ENCODE results near the gene PDE4D. TPM values are rescaled to one million over a fixed set of nuclear protein-coding genes. Genes with fewer than 3 reads are reported as not detected.

The PDE4D gene
- total and polyA plus RNA-seq, 2 donors: 21.2 to 30.3 TPM

DNA sequence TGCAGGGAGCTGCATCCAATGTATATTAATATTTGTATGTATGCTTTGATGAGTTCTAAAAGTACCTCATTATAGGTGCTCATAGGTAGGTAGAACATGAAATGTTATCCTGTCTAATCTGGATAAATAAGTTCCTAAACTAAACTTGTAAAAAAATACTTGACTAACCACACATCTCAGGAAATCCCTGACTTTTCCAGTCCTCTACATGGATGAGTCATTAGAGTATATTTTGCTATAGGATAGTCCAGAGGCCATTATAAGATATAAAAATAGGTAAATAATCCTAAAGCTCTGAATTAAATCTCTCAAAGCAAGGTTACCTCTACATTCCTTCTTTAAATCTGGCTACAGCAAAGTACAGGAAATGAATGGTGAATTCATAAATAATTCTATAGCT is 906.3 kb downstream of the PDE4D start:
- Histone ChIP-seq H3K27me3 (ENCODE audit: control insufficient read depth in 2 of 2, insufficient read depth in 1 of 2, low read length in 1 of 2) (no peaks in the 10 kb centered on the region), H3K27ac (ENCODE audit: low read depth in 1 of 2, low read length in 1 of 2) (no peak overlapping the region), H3K4me3 (ENCODE audit: low read length in 2 of 2) (no peak overlapping the region), H3K36me3 (ENCODE audit: control insufficient read depth in 2 of 2, insufficient read depth in 2 of 2, low read length in 1 of 2) (peaks cover 7 to 32% of the 10 kb centered on the region in 2 donors), H3K9me3 (ENCODE audit: control insufficient read depth in 2 of 2, insufficient read depth in 1 of 2, low read length in 1 of 2) (no peaks in the 10 kb centered on the region), H3K4me1 (ENCODE audit: control insufficient read depth in 2 of 2, insufficient read depth in 2 of 2, low read length in 2 of 2) (no peaks in the 10 kb centered on the region)
- no peak for DNase-seq (ENCODE audit: low read depth in 6 of 9, low spot score in 9 of 9)

DNA sequence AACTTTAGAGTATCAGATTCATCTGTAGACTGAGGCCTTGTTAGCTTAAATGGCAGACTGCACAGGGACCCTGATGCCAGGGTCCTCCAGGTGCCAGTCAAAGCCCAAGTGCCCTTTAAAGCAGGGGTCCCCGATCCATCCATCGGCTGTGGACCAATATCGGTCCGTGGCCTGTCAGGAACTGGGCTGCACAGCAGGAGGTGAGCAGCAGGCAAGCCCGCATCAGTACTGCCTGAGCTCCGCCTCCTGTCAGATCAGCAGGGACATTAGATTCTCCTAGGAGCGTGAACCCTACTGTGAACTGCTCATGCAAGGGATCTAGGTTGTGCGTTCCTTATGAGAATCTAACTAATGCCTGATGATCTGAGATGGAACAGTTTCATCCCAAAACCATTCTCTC is 907.2 kb downstream of the PDE4D start:
- no peak overlapping the region for H3K27ac ChIP-seq (ENCODE audit: low read depth in 1 of 2, low read length in 1 of 2)
- 86% methylated on average over 8 of the region's 8 CpGs for WGBS
- no peaks in the 10 kb centered on the region for H3K27me3 ChIP-seq (ENCODE audit: control insufficient read depth in 2 of 2, insufficient read depth in 1 of 2, low read length in 1 of 2)
- H3K36me3 ChIP-seq (ENCODE audit: control insufficient read depth in 2 of 2, insufficient read depth in 2 of 2, low read length in 1 of 2): peaks cover 10 to 38% of the 10 kb centered on the region in 2 donors
- no peaks in the 10 kb centered on the region for H3K9me3 ChIP-seq (ENCODE audit: control insufficient read depth in 2 of 2, insufficient read depth in 1 of 2, low read length in 1 of 2)
- no peak overlapping the region for H3K4me3 ChIP-seq (ENCODE audit: low read length in 2 of 2)
- H3K4me1 ChIP-seq (ENCODE audit: control insufficient read depth in 2 of 2, insufficient read depth in 2 of 2, low read length in 2 of 2): no peaks in the 10 kb centered on the region
- DNase-seq (ENCODE audit: low read depth in 6 of 9, low spot score in 9 of 9): no peak

DNA sequence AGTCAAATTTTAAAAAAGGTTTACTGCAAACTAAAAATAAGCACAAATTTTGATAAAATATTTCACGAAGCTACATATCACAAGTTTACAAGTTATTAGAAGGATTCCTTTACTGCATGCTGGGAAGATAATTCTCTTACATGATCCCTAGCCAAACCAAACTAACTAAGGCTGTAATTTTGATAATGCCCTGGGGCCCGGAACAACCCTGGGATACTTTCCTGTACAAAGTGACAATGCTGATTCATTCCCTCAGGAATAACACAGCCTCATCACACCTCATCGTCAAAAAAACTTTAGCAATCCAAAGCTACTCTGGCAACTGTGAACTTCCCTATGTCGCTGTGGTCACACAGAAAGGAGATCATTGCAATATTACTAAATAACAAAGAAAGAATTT is 907.8 kb downstream of the PDE4D start:
- H3K27me3 ChIP-seq (ENCODE audit: control insufficient read depth in 2 of 2, insufficient read depth in 1 of 2, low read length in 1 of 2): no peaks in the 10 kb centered on the region
- 92% methylated on average over 4 of the region's 4 CpGs for WGBS
- no peaks in the 10 kb centered on the region for H3K4me1 ChIP-seq (ENCODE audit: control insufficient read depth in 2 of 2, insufficient read depth in 2 of 2, low read length in 2 of 2)
- H3K27ac ChIP-seq (ENCODE audit: low read depth in 1 of 2, low read length in 1 of 2): no peak overlapping the region
- H3K9me3 ChIP-seq (ENCODE audit: control insufficient read depth in 2 of 2, insufficient read depth in 1 of 2, low read length in 1 of 2): no peaks in the 10 kb centered on the region
- H3K4me3 ChIP-seq (ENCODE audit: low read length in 2 of 2): no peak overlapping the region
- no peak for DNase-seq (ENCODE audit: low read depth in 6 of 9, low spot score in 9 of 9)
- peaks cover 10 to 41% of the 10 kb centered on the region in 2 donors for H3K36me3 ChIP-seq (ENCODE audit: control insufficient read depth in 2 of 2, insufficient read depth in 2 of 2, low read length in 1 of 2)

DNA sequence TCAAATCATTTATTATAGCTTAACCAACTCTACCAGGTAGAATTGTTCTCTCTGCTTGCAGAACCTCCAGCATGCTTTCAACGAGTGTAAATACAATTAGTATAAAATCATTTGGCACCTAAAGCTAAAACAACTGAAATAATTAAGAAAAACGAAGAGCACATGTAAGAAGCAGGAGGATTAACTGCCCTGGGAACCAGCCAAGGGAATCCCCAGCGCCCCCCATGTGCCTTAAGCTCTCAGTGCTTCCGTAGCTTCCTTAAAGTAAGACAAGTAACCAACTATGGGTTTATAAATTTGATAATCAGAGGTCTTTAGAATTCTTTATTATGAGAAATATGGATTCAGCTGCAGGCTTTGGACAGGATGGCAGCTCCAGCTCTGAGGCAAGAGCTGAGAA is 908.2 kb downstream of the PDE4D start:
- no peaks in the 10 kb centered on the region for H3K4me1 ChIP-seq (ENCODE audit: control insufficient read depth in 2 of 2, insufficient read depth in 2 of 2, low read length in 2 of 2)
- DNase-seq (ENCODE audit: low read depth in 6 of 9, low spot score in 9 of 9): no peak
- 97% methylated on average over 4 of the region's 4 CpGs for WGBS
- H3K27ac ChIP-seq (ENCODE audit: low read depth in 1 of 2, low read length in 1 of 2): no peak overlapping the region
- H3K27me3 ChIP-seq (ENCODE audit: control insufficient read depth in 2 of 2, insufficient read depth in 1 of 2, low read length in 1 of 2): no peaks in the 10 kb centered on the region
- no peak overlapping the region for H3K4me3 ChIP-seq (ENCODE audit: low read length in 2 of 2)
- no peaks in the 10 kb centered on the region for H3K9me3 ChIP-seq (ENCODE audit: control insufficient read depth in 2 of 2, insufficient read depth in 1 of 2, low read length in 1 of 2)
- peaks cover 10 to 36% of the 10 kb centered on the region in 2 donors for H3K36me3 ChIP-seq (ENCODE audit: control insufficient read depth in 2 of 2, insufficient read depth in 2 of 2, low read length in 1 of 2)

DNA sequence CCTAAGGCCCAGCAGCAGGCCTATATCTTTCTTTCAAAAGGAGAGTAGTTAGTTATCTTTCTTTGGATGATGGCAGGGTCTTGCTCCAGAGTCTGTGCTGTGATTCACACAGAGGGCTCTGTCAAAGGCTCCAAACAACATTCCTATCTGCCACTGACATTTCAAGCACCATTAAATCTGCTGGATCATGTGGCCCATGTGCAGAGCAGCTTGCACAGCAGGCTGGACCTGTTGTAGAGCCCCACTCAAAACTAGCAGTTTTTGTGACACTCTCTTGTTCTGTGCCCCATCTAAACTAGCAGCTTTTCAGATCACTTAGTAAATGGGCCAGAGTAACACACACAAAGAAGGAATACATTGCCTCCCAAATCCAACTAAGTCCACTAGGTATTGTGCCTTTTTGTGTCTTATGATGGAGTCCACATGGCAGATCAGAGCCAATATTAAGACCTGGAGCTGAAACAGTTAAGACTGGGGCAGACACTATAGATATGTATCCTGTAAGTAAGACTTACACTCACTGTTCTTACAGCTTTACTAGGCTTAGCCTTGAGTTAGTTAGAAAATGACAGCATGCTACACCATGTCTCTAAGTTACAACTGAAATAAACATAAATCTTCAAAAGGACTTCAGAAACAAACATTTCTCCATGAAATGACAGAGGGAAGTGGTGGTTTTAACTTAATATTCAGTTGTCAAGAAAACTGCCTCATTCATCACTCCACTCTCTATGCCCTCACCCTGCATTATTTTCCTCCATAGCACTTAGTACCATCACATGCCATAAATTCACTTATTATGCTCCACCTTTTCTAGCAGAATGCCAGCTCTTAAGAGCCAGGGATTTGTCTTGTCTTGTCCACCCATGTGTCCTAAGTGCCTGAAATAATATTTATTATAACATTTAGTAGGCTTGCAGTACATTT is 909.7 kb downstream of the PDE4D start:
- H3K36me3 ChIP-seq (ENCODE audit: control insufficient read depth in 2 of 2, insufficient read depth in 2 of 2, low read length in 1 of 2): peaks cover 3 to 28% of the 10 kb centered on the region in 2 donors
- no peaks in the 10 kb centered on the region for H3K9me3 ChIP-seq (ENCODE audit: control insufficient read depth in 2 of 2, insufficient read depth in 1 of 2, low read length in 1 of 2)

DNA sequence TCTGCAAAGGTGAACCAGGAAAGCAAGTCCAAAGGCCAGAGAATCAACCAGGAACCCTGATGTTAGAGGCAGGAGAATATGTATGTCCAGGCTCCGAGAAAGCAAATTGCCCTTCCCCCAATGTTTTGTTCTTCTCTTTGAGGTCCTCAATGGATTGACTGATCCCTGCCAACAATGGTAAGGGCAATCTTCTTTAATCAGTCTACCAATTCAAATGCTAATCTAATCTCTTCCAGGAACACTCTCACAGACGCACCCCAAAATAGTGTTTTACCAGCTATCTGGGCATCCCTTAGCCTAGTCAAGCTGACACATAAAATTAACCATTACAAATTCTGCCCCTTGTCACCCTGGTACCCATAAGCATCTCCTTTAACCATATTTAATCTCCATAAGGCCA is 912.6 kb downstream of the PDE4D start:
- Histone ChIP-seq H3K27ac (ENCODE audit: low read depth in 1 of 2, low read length in 1 of 2) (no peak overlapping the region), H3K4me3 (ENCODE audit: low read length in 2 of 2) (no peak overlapping the region), H3K9me3 (ENCODE audit: control insufficient read depth in 2 of 2, insufficient read depth in 1 of 2, low read length in 1 of 2) (no peaks in the 10 kb centered on the region), H3K36me3 (ENCODE audit: control insufficient read depth in 2 of 2, insufficient read depth in 2 of 2, low read length in 1 of 2) (peaks cover 5 to 31% of the 10 kb centered on the region in 2 donors), H3K27me3 (ENCODE audit: control insufficient read depth in 2 of 2, insufficient read depth in 1 of 2, low read length in 1 of 2) (no peaks in the 10 kb centered on the region), H3K4me1 (ENCODE audit: control insufficient read depth in 2 of 2, insufficient read depth in 2 of 2, low read length in 2 of 2) (no peaks in the 10 kb centered on the region)
- DNase-seq (ENCODE audit: low read depth in 6 of 9, low spot score in 9 of 9): no peak
- WGBS: 99% methylated on average over 2 of the region's 2 CpGs

More for the DNA sequence above, 909.7 kb downstream of the PDE4D start:
- Histone ChIP-seq H3K4me3 (ENCODE audit: low read length in 2 of 2) (no peak overlapping the region), H3K4me1 (ENCODE audit: control insufficient read depth in 2 of 2, insufficient read depth in 2 of 2, low read length in 2 of 2) (no peaks in the 10 kb centered on the region), H3K27ac (ENCODE audit: low read depth in 1 of 2, low read length in 1 of 2) (no peak overlapping the region), H3K27me3 (ENCODE audit: control insufficient read depth in 2 of 2, insufficient read depth in 1 of 2, low read length in 1 of 2) (no peaks in the 10 kb centered on the region)
- no peak for DNase-seq (ENCODE audit: low read depth in 6 of 9, low spot score in 9 of 9)

DNA sequence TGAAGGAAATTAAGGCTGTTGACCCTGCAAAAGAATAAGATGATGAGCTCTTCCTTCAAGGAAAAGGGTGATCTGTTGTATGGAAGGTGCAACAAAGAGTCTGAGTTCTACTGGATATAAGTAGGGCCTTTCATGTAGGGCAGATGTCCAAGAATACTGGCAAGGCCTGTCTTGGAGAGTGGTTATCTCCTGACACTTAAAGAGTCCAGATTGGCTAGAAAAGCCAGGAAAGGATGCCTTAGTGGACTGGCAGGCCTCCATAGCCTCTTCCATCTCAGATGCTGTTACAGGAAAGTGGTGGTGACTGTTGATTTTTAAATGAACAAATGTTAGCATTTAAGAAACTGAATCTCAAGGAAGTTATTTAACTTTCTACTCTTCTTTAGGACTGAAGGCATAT is 914.4 kb downstream of the PDE4D start:
- no peaks in the 10 kb centered on the region for H3K4me1 ChIP-seq (ENCODE audit: control insufficient read depth in 2 of 2, insufficient read depth in 2 of 2, low read length in 2 of 2)
- DNase-seq (ENCODE audit: low read depth in 6 of 9, low spot score in 9 of 9): no peak
- no peaks in the 10 kb centered on the region for H3K9me3 ChIP-seq (ENCODE audit: control insufficient read depth in 2 of 2, insufficient read depth in 1 of 2, low read length in 1 of 2)
- no peak overlapping the region for H3K27ac ChIP-seq (ENCODE audit: low read depth in 1 of 2, low read length in 1 of 2)
- no peak overlapping the region for H3K4me3 ChIP-seq (ENCODE audit: low read length in 2 of 2)
- H3K36me3 ChIP-seq (ENCODE audit: control insufficient read depth in 2 of 2, insufficient read depth in 2 of 2, low read length in 1 of 2): peaks cover 14 to 46% of the 10 kb centered on the region in 2 donors
- no peaks in the 10 kb centered on the region for H3K27me3 ChIP-seq (ENCODE audit: control insufficient read depth in 2 of 2, insufficient read depth in 1 of 2, low read length in 1 of 2)

DNA sequence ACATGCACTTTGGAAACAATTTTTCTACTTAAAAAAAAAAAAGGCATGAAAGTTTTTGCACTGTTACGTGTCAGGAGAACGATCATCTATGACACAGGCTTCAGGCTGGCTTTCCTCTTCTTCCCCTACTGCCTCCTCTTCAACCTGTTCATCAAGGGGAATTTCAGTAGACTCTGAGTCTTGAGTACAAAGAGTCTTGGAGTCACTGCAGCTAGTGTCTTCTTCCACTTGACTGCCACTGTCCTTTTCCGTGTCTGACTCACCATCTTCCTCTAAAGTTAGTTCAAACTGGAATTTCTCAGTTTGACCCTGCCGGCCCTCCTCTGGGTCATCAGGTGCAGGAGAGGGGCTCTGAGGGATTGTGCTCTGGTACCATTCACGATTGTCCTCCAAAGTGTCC is 918.9 kb downstream of the PDE4D start:
- Histone ChIP-seq H3K27me3 (ENCODE audit: control insufficient read depth in 2 of 2, insufficient read depth in 1 of 2, low read length in 1 of 2) (no peaks in the 10 kb centered on the region), H3K36me3 (ENCODE audit: control insufficient read depth in 2 of 2, insufficient read depth in 2 of 2, low read length in 1 of 2) (peaks cover 12 to 33% of the 10 kb centered on the region in 2 donors), H3K4me3 (ENCODE audit: low read length in 2 of 2) (no peak overlapping the region), H3K9me3 (ENCODE audit: control insufficient read depth in 2 of 2, insufficient read depth in 1 of 2, low read length in 1 of 2) (no peaks in the 10 kb centered on the region), H3K4me1 (ENCODE audit: control insufficient read depth in 2 of 2, insufficient read depth in 2 of 2, low read length in 2 of 2) (no peaks in the 10 kb centered on the region), H3K27ac (ENCODE audit: low read depth in 1 of 2, low read length in 1 of 2) (no peak overlapping the region)
- WGBS: 98% methylated on average over 5 of the region's 5 CpGs
- DNase-seq (ENCODE audit: low read depth in 6 of 9, low spot score in 9 of 9): no peak

DNA sequence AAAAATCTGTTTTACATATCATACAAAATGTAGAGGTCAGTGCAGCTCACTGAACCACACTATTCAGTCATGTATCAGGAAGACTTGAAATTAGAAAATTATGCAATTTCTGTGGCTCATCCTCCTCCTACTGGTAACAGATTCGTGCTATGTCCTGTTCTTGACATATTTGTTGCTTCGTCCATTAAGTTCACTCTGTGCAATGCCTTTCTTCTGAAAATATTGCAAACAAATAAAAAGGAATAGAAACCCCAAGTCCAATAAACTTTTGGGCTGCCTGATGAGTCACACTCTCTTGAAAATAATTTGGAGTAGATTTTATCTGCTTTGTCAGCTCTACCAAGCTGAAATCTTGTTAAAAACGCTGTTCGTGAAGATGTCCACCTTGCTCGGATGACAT is 919.4 kb downstream of the PDE4D start:
- Histone ChIP-seq H3K27me3 (ENCODE audit: control insufficient read depth in 2 of 2, insufficient read depth in 1 of 2, low read length in 1 of 2) (no peaks in the 10 kb centered on the region), H3K9me3 (ENCODE audit: control insufficient read depth in 2 of 2, insufficient read depth in 1 of 2, low read length in 1 of 2) (no peaks in the 10 kb centered on the region), H3K36me3 (ENCODE audit: control insufficient read depth in 2 of 2, insufficient read depth in 2 of 2, low read length in 1 of 2) (peaks cover 12 to 33% of the 10 kb centered on the region in 2 donors), H3K27ac (ENCODE audit: low read depth in 1 of 2, low read length in 1 of 2) (no peak overlapping the region), H3K4me1 (ENCODE audit: control insufficient read depth in 2 of 2, insufficient read depth in 2 of 2, low read length in 2 of 2) (no peaks in the 10 kb centered on the region), H3K4me3 (ENCODE audit: low read length in 2 of 2) (no peak overlapping the region)
- 97% methylated on average over 5 of the region's 5 CpGs for WGBS
- DNase-seq (ENCODE audit: low read depth in 6 of 9, low spot score in 9 of 9): no peak
